ENCODE results near the gene BRD2.

BRD2 gene

DNA sequence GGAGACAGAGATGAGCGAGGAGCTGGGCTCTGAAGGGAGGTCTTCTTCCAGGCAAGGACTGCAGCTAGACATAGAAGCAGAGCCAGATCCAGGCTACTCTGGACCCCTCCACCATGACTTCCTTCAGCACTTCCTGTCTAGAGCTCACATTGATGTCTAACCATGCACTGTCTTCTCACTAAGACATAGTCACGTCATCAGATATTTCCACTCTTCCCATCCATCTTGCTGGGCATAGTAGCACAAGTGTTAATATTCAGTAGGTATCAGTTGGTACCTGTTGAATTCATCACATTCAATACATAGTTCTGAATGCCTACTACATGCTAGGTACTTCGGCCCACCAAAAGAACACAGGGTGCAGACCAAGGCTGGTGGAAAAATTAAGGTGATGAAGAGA, 18.4 kb upstream of the BRD2 start:
- DNase-seq: no peak

DNA sequence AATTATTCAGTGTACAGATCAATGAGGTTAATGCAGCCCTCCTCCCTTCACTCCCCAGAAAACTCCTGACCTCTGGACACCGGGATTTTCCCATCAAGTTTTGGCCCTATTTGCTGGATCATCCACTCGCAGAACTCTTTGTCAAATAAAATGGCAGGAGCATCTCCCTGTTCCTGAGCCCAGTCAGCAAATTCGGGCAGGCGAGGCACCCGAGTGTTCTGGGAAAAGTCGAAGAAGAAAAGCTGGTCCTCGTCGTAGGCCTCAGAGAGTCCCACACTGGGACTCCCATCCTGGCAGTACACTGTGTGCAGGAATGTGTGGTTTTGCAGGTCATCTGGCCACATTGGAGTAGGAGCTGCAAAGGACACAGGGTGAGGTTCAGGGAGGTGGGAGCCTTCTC, 17.9 kb upstream of the BRD2 start:
- no peak for DNase-seq

DNA sequence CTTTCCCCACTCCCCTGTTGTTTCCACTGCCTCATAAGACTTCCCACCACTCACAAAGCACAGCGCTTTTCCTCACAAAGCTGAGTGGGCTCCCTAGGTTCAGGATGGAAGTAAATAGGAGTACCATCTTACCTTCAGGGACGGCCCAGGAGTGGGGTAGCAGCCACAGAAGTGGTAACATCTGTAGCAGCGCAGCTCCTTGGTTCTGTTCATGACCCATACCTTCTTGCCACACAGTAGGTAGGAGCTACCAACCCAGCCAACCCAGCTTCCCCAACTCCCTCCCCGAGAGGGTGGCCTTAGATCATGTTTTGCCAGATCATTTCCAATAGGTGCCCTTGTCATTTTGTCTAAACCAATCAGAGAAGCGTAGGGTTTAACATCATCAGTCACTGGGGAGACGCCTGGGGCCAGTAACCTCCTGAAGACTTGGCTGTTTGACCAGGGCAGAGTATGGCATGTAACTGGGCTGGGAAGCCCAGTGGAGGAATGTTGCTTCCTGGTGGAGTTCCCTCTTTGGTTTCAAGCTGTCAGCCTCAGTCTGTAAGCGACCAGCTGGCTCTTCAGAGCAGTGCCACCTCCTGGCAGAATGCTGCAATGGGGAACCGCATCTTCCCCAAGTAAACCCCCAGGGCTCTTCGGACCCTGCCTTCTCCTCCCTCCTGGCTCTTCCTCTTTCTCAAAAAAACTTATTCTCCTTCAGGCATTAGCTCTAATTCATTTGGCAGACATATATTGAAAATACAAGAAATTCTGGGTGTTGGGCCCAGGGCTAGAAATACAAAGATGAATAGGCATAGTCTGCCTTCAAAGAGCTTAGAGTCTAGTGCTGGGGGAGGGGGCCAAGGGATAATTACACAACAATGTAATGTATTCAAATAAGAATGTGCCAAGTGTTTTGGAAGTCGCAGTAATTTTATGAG, 15.3 kb upstream of the BRD2 start, which contains the start of gene HLA-DMA:
HLA-DMA (minus strand) TSS at position 281 of the 923 bp plus-strand sequence; CDS start at position 220, 61 bp downstream.
- no peak for DNase-seq

DNA sequence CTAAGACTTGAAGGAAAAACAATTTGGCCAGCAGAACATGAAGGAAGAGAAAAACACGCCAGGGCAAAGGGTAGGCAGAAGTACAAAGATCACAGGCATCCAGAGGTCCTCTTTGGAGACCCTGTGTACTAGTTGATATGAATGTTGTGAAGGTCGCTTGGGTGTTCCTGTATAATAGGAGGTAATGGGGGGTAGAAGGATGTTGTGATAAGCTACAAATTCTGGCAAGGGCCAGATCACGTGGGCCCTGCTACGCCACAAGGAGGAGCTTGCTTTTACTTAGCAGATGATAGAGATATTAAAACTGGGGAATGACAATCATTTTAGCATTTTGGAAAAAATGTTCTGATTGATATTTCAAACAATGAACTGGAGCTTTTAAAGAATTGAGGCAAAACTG, 14.6 kb upstream of the BRD2 start:
- no peak for DNase-seq

DNA sequence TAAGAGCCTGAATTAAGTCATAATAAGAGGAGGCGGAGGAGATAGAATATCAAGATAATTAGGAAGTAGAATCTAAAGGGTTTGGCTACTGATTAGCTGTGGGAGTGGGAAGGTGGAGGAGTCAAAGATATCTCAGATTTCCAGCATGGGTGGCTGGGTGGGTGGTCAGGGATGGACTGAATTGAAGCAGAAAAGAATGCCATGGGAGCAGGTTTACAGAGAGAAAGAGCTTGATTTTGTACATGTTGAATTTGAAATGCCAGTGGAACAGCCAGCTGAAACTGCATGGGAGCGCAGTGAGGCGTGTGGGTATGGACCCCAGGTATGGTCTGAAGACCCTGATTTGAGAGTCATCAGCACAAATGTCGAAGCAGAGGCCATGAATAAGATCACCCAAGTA, 14.1 kb upstream of the BRD2 start:
- no peak for DNase-seq

DNA sequence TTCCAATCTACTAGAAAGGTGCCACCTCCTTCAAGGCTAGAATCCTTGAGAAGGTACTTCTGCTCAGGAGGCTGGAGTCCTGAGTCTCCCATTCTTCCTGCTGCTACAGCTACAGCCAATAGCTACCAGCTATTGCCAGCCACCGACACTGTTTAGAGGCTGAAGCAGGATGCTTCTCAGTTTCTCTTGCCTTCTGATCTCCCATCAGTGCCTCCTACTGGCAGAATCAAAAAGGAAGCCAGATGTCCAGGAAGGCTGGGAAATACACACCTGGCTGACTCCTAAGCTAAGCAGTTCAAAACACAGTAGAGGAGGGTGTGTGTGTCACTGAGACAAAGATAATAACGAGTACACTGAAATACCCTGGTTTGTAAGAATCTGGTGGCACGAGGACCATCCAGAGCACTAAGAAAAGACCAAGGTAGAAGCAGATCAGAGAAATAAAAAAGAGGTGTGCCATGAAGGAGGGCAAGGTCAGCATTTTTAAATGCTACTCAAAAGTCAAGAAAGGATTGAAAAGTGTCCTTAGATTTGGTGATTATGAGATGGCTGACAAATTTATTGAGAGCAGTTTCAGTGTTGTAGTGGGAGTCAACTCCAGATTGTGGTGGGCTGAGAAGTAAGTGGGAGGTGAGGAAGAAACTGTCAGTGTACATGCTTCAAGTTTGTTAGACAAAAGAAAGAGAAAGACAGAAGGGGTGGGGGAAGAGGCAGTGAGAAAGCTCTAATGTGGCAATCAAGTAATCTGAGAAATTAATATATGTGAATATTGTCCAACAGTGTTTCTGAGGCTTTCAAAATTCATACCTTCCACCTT, 13.2 kb upstream of the BRD2 start:
- DNase-seq: no peak

DNA sequence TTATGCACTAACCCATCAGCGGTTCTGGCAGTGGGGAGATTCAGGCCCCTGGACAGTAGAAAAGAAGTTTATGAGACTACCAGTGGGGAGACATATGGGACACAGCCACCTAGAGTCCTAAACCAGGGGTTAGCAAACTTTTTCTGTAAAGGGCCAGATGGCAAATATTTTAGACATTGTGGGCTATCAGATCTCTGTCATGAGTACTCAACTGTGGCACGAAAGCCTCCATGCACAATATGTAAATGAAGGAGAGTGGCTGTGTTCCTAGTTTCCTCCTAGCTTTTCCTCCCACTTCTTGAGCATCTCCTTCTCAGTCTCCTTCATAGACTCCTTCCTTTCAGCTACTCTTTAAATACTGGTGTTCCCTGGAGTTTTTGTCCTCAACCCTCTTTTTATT, 12.2 kb upstream of the BRD2 start:
- DNase-seq: no peak

DNA sequence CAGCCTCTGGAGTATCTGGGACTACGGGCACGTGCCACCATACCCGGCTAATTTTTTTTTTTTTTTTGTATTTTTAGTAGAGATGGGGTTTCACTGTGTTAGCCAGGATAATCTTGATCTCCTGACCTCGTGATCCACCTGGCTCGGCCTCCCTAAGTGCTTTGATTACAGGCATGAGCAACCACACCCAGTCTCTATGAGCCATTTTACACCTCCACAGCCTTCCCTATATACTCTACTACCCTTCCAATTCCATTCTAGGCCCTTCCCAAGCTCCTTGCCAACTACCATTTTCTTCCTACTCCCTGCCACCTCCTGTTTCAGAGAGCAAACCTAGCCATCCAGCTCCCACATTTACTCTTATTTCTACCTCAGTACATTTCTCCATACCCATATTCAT, 7.8 kb upstream of the BRD2 start:
- no peak for DNase-seq

DNA sequence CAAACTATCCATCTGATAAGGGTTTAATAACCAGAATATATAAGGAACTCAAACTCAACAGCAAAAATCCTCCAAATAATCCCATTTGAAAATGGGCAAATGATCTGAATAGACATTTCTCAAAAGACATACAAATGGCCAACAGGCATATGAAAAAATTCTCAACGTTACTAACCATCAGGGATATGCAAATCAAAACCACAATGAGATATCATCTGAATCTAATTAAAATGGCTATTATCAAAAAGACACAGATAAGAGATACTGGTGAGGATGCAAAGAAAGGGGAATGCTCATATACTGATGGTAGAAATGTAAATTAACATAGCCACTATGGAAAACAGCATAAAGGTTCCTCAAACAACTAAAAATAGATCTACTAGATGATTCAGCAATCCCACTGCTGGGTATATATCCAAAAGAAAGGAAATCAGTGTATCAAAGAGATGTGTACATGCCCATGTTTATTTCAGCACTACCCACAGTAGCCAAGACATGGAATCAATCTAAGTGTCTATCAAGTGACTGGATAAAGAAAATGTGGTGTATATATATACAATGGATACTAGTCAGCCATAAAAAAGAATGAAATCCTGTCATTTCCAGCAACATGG, 6.1 kb upstream of the BRD2 start:
- DNase-seq: no peak

DNA sequence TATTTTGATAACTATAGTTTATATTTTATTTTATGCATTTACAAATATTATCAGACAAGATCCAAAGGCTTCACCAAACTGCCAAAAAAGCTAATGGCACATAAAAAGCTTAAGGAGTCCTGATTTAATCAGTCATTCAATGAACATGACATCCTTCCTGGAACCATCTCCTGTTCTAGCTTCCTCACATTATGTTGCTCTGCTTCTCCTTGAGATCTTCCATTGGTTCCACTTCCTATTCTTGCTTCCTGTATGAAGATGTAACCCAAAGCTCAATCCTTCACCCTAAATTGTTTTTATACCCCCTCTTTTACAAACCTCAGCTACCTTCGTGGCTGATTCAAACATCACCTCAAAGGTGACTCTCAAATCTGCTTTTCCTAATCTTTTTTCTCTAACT, 4.5 kb upstream of the BRD2 start:
- no peak for DNase-seq

DNA sequence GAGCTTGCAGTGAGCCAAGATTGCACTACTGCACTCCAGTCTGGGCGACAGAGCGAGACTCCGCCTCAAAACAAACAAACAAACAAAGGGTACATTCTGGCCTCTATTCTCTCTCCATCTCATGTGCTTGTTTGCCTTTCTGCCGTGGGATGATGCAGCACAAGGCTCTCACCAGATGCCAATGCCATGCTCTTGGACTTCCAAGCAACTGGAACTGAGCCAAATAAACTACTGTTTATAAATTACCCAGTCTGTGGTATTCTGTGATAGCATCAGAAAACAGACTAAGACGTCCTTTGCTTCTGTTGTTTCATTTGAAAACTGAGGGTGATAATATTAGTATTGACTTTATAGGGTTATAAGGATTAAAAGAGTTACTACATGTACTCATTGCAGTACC, 3.6 kb upstream of the BRD2 start:
- DNase-seq: no peak

DNA sequence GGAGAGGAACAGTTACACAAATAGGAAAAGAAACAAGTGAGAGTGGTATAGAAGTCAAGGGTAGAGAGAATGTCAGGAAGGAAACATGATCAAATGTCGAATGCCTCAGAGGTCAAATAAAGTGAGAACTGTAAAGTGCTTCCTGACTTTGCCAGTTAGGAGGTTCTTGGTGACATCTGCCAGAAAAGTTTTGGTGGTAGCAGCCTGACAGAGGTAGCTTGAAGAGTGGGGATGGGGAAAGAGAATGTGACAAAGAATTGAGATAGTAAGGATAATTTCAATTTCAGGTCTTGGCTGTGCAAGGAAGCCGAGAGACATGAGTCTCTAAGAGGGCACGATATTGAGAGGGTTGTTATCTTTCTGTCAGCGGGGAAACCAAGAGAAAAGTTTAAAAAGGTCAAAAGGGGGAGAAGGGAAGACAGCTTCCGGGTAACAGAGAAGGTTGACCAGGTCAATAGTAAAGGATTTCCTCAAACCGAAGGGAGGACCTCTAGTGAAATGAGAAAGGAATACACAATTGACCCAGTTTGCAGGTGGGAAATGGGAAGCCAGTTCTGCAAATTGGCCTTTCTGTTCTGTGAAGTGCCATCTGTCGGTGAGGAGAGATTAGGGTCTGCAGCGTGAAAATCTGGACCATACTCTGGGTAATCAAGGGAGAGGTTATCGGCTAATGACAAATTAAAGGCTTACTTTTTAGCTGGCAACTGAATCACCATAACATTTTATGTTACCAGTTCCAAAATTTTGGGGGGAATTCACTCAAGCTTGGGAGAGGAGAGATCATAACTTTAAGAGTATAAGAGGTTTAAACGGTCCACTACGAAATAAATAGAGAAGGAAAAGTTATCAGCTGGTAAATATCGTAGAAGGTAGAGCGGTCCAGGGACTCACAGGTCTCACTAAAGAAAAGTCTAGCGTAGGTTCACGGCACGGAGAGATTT, 973 bp upstream of the BRD2 start:
- DNase-seq: peak; percentile 22

DNA sequence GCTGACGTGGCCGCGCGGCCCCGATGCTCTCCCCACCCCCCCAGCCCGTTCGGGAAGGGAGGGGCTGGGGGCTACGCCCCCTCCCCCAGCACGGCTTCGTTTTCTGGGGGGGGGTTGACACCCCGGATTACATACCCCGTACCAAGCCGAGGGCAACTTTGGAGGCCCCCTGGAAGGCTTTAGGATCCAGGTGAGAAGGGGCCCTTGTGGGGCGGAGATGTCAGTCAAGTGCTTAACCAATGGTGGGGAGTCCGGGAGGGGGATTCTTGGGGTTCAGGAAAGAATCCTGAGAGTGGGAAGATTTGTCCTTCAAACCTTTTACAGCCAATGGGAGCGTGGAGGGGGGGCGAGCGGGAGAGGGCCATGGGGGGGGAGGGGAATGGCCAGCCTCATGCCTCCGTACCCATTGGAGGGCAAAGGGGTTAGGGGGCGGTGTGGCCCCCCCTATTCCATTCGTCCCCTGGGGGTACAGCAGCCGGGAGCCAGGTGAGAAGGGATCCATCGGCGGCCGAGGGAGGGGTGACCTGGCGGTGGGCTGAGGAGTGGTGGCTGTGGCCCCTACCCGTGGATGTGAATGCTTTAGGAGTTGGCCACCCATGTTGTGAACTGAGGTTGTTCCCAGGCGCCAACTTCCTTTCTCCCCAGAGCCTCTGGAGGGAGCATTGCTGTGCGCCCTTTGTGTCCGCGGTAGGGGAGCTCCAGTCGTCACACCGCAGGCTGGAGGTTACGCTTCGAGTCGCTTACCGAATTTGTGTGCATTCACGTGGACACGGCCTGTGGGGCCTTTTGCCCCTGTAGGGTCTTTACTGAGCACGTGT, 682 bp downstream of the BRD2 start:
- no peak for DNase-seq

DNA sequence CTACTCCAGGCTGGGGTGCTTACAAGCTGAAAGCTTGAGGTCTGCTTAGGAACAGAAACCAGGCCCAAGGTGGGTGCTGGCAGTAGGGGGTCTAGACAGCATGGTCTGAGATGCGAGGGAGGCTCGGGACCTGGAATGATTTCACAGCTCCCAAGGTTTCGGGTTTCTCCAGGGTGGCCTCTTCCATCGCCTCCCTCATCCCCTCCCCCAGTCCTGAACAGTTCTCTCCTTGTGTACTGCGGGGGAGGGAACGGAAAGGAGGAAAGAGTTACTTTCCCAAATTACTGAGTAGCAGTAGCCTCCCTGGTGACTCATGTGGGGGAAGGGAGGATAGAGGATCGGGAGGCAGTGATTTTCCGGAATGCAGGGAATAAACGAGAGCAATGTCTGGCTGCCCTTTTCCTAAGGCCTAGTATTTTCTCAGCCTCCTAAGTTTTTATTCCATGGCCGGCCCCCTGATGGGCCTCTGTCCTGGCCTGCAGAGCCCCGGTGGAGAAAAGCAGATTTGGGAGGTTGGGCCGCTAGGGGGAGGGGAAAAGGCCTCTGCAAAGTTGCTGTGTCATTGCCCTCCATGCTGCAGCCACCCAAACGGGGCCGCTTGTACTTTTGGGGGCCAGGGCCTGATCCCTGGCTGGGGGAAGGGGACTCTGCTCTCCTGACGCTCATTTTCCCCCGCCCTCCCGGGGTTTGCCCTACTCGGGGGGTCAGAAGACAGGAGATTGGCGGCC, 1.5 kb downstream of the BRD2 start:
- DNase-seq: no peak

DNA sequence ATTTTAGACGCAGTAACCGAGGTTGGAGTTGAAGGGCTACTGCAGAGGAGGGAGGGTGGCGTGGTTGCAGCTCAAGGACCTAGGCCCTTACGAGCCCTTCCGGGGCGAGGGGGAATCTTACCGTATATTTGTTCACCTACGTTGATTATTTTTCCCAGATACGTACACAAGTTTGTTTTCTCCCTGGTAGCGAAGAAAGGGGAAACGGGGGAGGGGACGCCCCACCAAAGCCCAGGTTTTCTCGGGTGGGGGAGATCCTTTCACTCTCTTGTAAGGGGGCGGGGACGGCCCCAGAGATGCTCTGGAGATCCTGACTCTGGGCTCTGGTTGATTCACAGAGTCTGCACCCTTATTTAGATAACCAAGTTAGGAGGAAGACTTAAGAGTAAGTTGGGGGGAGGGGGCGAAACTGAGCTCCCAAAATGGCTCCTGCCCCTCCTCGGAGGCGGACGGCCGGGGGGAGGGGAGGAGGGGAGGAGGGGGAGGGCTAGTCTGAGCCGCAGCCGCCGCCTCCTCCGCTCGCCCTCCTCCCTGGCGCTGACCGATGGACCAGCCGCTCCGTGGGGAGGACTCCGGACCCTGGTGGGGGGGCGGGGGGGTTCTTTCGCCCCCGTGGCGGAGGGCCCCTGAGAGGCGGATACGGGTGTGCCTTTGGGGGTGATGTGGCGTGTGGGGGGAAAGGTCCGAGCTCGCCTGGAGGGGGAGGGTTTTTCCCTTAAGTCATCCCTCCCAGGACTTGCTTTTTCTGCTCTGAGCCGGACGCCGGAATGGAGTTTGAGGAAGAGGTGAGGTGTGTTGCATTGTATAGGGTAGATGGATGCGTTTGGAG, 2.2 kb downstream of the BRD2 start:
- DNase-seq: no peak

DNA sequence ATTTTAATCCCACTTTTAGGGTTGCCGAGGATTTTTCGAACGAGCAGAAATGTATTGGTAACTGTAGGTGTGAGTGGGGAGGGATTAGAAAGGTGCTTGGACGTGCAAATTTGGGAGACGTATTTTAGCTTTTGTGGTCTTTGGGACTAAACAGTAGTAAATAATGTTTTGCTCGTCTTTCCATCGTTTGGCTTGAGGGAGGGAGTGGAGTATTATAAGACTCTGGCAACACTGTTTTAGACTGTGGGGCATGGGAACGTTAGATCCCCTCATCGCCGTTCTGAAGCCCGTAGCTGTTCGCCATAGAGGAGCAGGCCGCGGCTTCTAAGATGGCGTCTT, 2.8 kb downstream of the BRD2 start:
- no peak for DNase-seq

DNA sequence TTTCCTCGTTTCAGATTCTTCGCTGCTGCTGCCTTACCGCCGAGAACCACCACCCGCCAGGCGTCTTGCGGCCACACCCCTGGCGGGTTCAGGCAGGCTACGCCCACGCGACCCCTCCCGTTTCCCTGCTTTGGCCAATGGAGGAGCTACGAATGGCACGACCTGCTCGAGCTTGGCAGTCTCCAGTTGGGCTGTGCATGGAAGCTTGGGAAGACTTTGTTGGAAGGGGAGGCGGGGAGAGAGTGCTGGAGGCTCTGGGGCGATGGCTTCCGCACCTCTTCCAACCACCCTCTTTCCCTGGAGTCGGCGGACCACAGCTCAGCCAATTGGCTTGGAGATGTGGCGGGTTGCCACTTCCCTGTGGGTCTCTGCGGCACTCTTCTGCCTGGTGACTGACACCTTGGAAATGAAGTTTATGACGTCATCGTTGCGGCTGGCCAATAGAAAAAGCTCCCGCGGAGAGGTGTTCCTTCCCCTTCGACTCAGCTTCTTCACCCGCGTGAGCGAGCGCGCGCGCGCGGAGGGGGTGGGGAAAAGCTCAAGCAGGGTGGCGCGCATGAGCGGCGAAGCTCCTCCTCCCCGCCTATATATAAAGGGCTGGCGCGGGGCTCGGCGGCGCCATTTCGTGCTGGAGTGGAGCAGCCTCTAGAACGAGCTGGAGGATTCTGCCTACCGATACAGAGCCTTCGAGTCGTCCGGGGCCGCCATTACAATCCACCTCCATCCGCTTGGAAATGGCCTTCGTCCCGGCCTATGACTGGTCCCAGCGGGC, 3.4 kb downstream of the BRD2 start:
- peak; percentile 94 for DNase-seq

DNA sequence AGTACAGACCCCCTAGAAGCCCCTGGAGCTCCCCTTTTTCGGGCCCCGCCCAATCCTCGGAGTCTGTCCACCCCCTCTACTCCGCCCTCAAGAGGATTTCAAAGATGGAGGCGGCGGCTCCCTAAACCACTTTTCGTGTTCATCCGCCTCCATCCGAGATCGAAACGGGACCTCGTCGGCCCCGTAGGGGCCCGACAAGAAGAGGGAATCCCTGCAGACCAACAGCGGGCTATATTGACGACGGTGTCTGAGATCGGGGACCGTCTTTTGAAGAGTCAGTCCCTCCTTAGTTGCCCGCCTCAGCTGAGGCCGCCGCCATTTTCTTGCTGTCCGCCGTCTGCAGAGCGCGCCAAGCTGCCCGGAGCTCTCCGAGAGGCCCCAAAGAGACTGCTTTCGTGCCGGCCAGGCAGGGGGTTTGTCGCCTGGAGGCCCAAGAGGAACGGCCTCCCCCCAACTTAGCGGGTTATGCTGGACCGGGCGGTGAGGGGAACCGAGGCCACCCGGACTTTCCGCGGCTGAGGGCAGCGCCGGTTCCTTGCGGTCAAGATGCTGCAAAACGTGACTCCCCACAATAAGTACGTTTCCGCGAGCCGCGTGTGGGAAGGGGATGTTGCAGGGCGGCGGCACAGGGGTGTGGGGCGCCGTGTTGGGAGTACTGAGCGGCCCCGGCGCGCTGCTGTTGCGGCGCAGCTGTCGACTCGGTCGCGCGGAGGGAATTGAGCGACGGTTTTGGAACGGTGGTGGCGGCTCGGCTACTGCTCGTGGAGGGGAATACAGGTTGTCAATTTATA, 4.2 kb downstream of the BRD2 start:
- DNase-seq: peak; percentile 73
